Thoracic aorta (tissue), 2 donors: ENCODE results near the gene AXIN1. TPM values are rescaled to one million over a fixed set of nuclear protein-coding genes. Genes with fewer than 3 reads are reported as not detected.
"Not testable (repeated sequence)": the region's sequence is repeated elsewhere in the genome, so short reads cannot be mapped to it uniquely, and the experiment has no call there.

Experiments
- ATAC-seq: fragments of 150-250 bp; one replicate; pipeline ENCODE4 v1.8.0; 2017; ENCODE audit warnings: low read depth; ENCODE audit not compliant: insufficient number of reproducible peaks, low FRiP score
- DNase-seq: peaks from one replicate; pipeline ENCODE4 v3.0.0-alpha.2; 2020; ENCODE audit warnings: low spot score
- H3K27ac ChIP-seq, 2 donors: fragments of 200-600 bp; sonication (generic); 1 replicate in 1 of 2; 2 replicates in 1 of 2; pipeline ENCODE4 v1.5.1; 2016; ENCODE audit warnings: mild to moderate bottlenecking in 2 of 2, moderate library complexity in 2 of 2
- H3K27me3 ChIP-seq: fragments of 200-600 bp; sonication (generic); replicated peaks from 2 replicates; pipeline ENCODE4 v1.6.0; 2016; ENCODE audit warnings: mild to moderate bottlenecking; ENCODE audit not compliant: insufficient read depth
- H3K36me3 ChIP-seq: fragments of 200-600 bp; sonication (generic); one replicate; pipeline ENCODE4 v1.5.1; 2016
- H3K4me1 ChIP-seq, 2 donors: fragments of 200-600 bp; sonication (generic); 1 replicate in 1 of 2; 2 replicates in 1 of 2; pipeline versions ENCODE4 v1.5.1 to v1.6.0; 2016; ENCODE audit warnings: low read depth in 2 of 2, mild to moderate bottlenecking in 1 of 2; ENCODE audit not compliant: control insufficient read depth in 1 of 2
- H3K4me3 ChIP-seq: fragments of 200-600 bp; sonication (generic); 2 replicates; pipeline ENCODE4 v1.5.1; 2016; ENCODE audit warnings: mild to moderate bottlenecking
- H3K9me3 ChIP-seq: fragments of 200-600 bp; sonication (generic); 2 replicates; pipeline ENCODE4 v1.5.1; 2016
- CTCF ChIP-seq: fragments of 200-600 bp; sonication (generic); IDR thresholded peaks from one replicate; pipeline ENCODE4 v1.5.1; 2019; ENCODE audit warnings: antibody characterized with exemption
- total RNA-seq, 2 donors: library from RNA; depleted of rRNA; stranded (reverse); fragments of >200 nt; gene quantifications; one replicate each; pipeline versions ENCODE4 v1.1.0 to v1.2.3, GENCODE V29; 2016

AXIN1 gene
- total RNA-seq, 2 donors from 2014 or later, result 20.0 to 27.2 TPM

- no peaks in the 10 kb centered on the region for H3K27me3 ChIP-seq
- H3K36me3 ChIP-seq, result peaks cover 21% of the 10 kb centered on the region
- DNase-seq (no peak), ATAC-seq (no peak)
- no peaks in the 10 kb centered on the region for H3K9me3 ChIP-seq
- peaks cover 9 to 31% of the 10 kb centered on the region in 2 donors for H3K4me1 ChIP-seq
- peak overlapping the region; percentile 84 for H3K4me3 ChIP-seq
- H3K27ac ChIP-seq, result no peak overlapping the region
- TF ChIP-seq CTCF, result no peak
Observed at GRCh38 chr16:379961-380761, 27.6 kb upstream of the AXIN1 start.

DNA sequence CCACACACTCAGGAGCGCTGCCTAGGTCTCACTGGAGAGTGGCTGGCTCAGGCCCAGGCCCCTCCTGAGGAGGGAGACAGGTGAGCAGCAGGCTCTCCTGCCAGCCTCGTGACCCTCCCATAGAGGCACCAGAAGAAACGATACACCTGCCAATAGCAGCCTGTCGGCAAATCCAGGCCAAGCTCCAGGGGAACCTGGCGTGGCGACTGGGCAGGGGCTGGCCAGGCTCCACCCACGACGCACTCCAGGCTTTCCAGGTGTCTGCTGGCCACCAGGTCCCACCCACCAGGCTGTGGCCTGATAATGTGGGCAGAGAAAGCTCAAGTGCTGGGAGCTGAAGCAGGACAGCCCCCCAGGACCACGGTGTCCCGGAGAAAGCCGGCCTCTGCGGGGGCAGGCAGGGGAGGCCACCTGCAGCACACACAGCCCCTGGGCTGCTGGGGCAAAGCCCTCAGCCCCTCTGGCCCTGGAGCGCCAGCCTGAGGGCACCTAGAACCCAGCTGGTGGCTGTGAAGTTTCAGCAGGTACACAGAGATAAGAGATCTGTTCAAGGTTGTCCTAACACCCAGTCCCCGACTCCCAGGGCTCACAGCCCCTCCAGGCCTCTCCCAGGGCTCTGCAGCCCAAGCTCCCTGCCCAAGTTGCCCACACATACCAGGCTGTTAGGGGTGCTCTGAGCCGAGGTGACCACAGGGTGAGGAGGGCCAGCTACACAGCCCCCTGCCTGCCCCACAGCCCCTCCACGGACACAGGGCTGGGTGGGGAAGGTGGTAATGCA lies 26.8 kb upstream of the AXIN1 start:
- no peak overlapping the region for H3K27ac ChIP-seq
- no peak overlapping the region for H3K4me3 ChIP-seq
- H3K36me3 ChIP-seq, result peaks cover 27% of the 10 kb centered on the region
- no peak for TF ChIP-seq CTCF
- no peak for ATAC-seq
- H3K4me1 ChIP-seq, result peaks cover 9 to 31% of the 10 kb centered on the region in 2 donors
- no peaks in the 10 kb centered on the region for H3K9me3 ChIP-seq
- H3K27me3 ChIP-seq, result no peaks in the 10 kb centered on the region
- DNase-seq, result no peak

GRCh38 chr16:378821-379182 lies 26.3 kb upstream of the AXIN1 start:
- Histone ChIP-seq H3K36me3 (peaks cover 27% of the 10 kb centered on the region), H3K27ac (no peak overlapping the region), H3K27me3 (no peaks in the 10 kb centered on the region), H3K4me1 (peaks cover 9 to 31% of the 10 kb centered on the region in 2 donors), H3K9me3 (no peaks in the 10 kb centered on the region), H3K4me3 (no peak overlapping the region)
- DNase-seq (no peak), ATAC-seq (no peak)
- TF ChIP-seq CTCF, result no peak

DNA sequence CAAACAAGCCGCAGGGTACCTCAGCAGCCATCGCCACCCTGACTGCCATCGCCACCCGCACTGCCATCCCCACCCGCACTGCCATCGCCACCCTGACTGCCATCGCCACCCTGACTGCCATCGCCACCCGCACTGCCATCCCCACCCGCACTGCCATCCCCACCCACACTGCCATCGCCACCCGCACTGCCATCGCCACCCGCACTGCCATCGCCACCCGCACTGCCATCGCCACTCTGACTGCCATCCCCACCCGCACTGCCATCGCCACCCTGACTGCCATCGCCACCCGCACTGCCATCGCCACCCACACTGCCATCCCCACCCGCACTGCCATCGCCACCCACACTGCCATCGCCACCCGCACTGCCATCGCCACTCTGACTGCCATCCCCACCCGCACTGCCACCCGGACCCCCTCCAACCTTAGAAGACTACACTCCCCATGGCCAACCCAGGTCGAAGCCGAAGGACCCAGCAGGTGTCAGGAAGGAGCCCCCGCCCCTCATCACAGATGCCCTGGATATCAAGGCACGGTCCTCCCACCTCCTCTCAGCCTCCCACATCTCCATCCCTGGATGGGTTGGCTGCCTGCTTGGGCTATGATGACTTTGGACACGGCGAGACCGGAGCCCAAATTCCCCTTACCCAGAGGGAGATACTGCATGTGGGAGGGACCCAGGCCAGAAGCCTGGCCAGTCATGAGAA lies 25.7 kb upstream of the AXIN1 start:
- not testable (repeated sequence) for H3K27ac ChIP-seq, ATAC-seq, H3K4me3 ChIP-seq, DNase-seq, H3K9me3 ChIP-seq, H3K27me3 ChIP-seq
- H3K4me1 ChIP-seq, result peaks cover 9 to 26% of the 10 kb centered on the region in 2 donors
- peaks cover 29% of the 10 kb centered on the region for H3K36me3 ChIP-seq

DNA sequence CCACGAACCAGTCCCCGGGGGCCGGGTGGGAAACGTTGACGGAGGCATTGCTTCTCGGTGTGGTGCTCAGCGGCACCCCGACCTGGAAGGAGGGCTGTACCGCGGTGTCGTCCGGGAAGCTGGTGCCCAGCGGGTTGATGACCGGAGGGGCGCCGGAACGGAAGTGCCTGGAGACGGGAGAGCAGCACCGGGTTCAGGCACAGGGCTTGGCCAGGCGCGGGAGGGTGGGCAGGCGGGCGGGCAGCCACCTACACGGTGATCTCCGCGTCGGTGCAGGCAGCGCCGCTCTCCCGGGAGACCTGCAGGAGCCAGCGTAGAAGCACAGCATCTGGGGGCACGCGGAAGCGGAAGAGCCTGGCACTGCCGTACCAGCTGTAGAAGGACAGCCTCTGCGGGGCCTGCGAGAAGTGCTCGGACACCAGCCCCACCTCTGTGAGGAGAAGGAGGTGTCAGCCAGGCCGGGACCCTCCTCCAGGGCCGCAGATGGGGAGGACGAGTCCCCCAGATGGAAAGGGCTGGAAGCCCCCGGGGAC lies 25.0 kb upstream of the AXIN1 start:
- Histone ChIP-seq H3K27me3 (no peaks in the 10 kb centered on the region), H3K9me3 (no peaks in the 10 kb centered on the region), H3K27ac (no peak overlapping the region), H3K4me3 (no peak overlapping the region), H3K36me3 (peaks cover 33% of the 10 kb centered on the region), H3K4me1 (peaks cover 9 to 18% of the 10 kb centered on the region in 2 donors)
- DNase-seq, result no peak
- no peak for ATAC-seq
- TF ChIP-seq CTCF, result no peak
